ENCODE measurements around the gene TUBB2B. TPM values are rescaled to one million over a fixed set of nuclear protein-coding genes. Genes with fewer than 3 reads are reported as not detected.
"Not testable (repeated sequence)": the region's sequence is repeated elsewhere in the genome, so short reads cannot be mapped to it uniquely, and the experiment has no call there.

The TUBB2B gene
- total and polyA plus RNA-seq, 2 donors (not counting 3 experiments of a cell fraction or from before 2014, with no cell fraction given), result 5.1 to 8.3 TPM

DNA sequence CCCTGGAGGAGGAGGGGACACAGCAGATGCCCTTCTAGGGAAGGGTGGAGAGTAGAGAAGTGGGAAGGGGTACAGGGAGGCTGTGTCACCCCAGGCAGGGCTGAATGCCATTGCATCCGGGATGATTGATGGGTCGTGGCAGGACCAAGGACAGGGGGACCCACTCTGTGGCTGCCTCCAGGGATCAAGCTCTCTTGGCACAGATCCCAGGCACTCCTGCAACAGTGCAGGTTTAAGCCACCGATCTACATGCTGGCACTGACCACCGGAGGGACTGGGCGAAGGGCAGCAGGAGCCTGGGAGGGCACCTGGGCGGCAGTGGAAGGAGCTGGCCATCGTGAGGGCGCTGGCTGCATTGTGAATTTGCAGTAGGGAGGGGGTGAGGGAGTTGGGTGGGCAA, 47.5 kb downstream of the TUBB2B start:
- H3K9me3 ChIP-seq (replicated peaks; ENCODE audit: control insufficient read depth, insufficient read depth, low read length); H3K9me1 ChIP-seq (replicated peaks; ENCODE audit: control insufficient read depth, extremely low read depth, insufficient read depth, low read length); POLR2A ChIA-PET; H3K4me2 ChIP-seq (ENCODE audit: insufficient read depth, low read length); H3K9ac ChIP-seq (replicated peaks; ENCODE audit: extremely low read depth, insufficient read depth, low read length); H3K27ac ChIP-seq (ENCODE audit: insufficient read depth, low read depth, low read length); H4K20me1 ChIP-seq (replicated peaks; ENCODE audit: control insufficient read depth, extremely low read depth, insufficient read depth, low read length); H3K79me2 ChIP-seq (ENCODE audit: control insufficient read depth, insufficient read depth, low read length); CTCF ChIA-PET; H3K4me3 ChIP-seq (replicated peaks in 1 of 3; ENCODE audit: insufficient read depth in 1 of 3, low read depth in 1 of 3, low read length in 3 of 3); H2AFZ ChIP-seq (ENCODE audit: low read depth, low read length); BruUV-seq (replicated peaks); H3K36me3 ChIP-seq (ENCODE audit: control insufficient read depth in 2 of 2, extremely low read depth in 1 of 2, insufficient read depth in 2 of 2, low read length in 2 of 2); dilution Hi-C loops (cut with MboI; ENCODE audit: extremely low pct_ligation_motif_present, low sequenced_read_pairs); H3K4me1 ChIP-seq (ENCODE audit: control insufficient read depth, extremely low read depth, insufficient read depth, low read length); H3K27me3 ChIP-seq (ENCODE audit: control insufficient read depth in 2 of 2, insufficient read depth in 2 of 2, low read length in 2 of 2); DNase-seq (ENCODE audit: low read depth, low spot score): not testable (repeated sequence)
- peak; percentile 50 for FAIRE-seq
- intact Hi-C loops (cut with micrococcal nuclease), result loop anchor here (1.0 kb wide), 1 partner anchor 24 kb away; no protein-coding TSS in a partner anchor

DNA sequence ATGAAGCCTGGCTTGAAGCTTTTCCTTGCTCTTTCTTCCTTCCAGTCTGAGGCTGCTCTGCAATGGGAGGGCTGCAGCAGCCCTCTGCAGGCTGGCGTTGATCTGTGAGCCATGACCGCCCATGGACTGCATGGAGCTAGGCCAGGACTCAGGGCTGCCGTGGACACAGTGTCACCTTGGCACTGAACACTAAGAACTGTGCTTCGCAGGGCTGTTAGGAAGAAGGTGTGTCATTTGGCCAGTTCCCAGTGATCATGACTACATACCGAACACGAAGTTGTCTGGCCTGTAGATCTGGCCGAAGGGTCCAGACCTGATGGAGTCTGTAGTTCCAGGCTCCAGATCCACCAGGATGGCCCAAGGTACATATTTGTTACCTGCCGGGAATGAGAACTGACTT, 48.8 kb downstream of the TUBB2B start:
- H3K4me3 ChIP-seq (replicated peaks in 1 of 3; ENCODE audit: insufficient read depth in 1 of 3, low read depth in 1 of 3, low read length in 3 of 3); POLR2A ChIA-PET; H3K9ac ChIP-seq (replicated peaks; ENCODE audit: extremely low read depth, insufficient read depth, low read length); H4K20me1 ChIP-seq (replicated peaks; ENCODE audit: control insufficient read depth, extremely low read depth, insufficient read depth, low read length); H3K9me1 ChIP-seq (replicated peaks; ENCODE audit: control insufficient read depth, extremely low read depth, insufficient read depth, low read length); H2AFZ ChIP-seq (ENCODE audit: low read depth, low read length); H3K9me3 ChIP-seq (replicated peaks; ENCODE audit: control insufficient read depth, insufficient read depth, low read length); DNase-seq (ENCODE audit: low read depth, low spot score); H3K27me3 ChIP-seq (ENCODE audit: control insufficient read depth in 2 of 2, insufficient read depth in 2 of 2, low read length in 2 of 2); H3K4me2 ChIP-seq (ENCODE audit: insufficient read depth, low read length); BruUV-seq (replicated peaks); H3K4me1 ChIP-seq (ENCODE audit: control insufficient read depth, extremely low read depth, insufficient read depth, low read length); H3K36me3 ChIP-seq (ENCODE audit: control insufficient read depth in 2 of 2, extremely low read depth in 1 of 2, insufficient read depth in 2 of 2, low read length in 2 of 2); H3K79me2 ChIP-seq (ENCODE audit: control insufficient read depth, insufficient read depth, low read length); intact Hi-C loops (cut with micrococcal nuclease); dilution Hi-C loops (cut with MboI; ENCODE audit: extremely low pct_ligation_motif_present, low sequenced_read_pairs); H3K27ac ChIP-seq (ENCODE audit: insufficient read depth, low read depth, low read length); FAIRE-seq: not testable (repeated sequence)
- CTCF ChIA-PET, result interaction anchor here (1.0 kb wide), 1 partner anchor 73 kb away, joined by 4 read pairs; no protein-coding TSS in a partner anchor
